Transverse colon (tissue), 4 donors: ENCODE results near the gene NAMPT. TPM values are rescaled to one million over a fixed set of nuclear protein-coding genes. Genes with fewer than 3 reads are reported as not detected.

Source experiments
- DNase-seq: peaks from one replicate; pipeline ENCODE4 v3.0.0-alpha.2; 2019
- H3K27ac ChIP-seq, 4 donors: fragments of 200-600 bp; sonication (generic); 2 replicates each; pipeline ENCODE4 v1.5.1; 2016 to 2018; ENCODE audit warnings: inconsistent platforms in 4 of 4
- H3K27me3 ChIP-seq: fragments of 200-600 bp; sonication (generic); 2 replicates; pipeline ENCODE4 v1.5.1; 2017; ENCODE audit warnings: inconsistent platforms
- H3K36me3 ChIP-seq, 4 donors: fragments of 200-600 bp; sonication (generic); 2 replicates each; pipeline ENCODE4 v1.5.1; 2017 to 2019; ENCODE audit warnings: inconsistent platforms in 4 of 4
- H3K4me1 ChIP-seq, 4 donors: fragments of 200-600 bp; sonication (generic); 2 replicates each; pipeline ENCODE4 v1.5.1; 2017 to 2020; ENCODE audit warnings: inconsistent platforms in 4 of 4
- H3K4me3 ChIP-seq, 4 donors: fragments of 200-600 bp; sonication (generic); 1 replicate in 1 of 4; 2 replicates in 3 of 4; pipeline versions ENCODE4 v1.5.1 to v1.6.1; 2017 to 2019; ENCODE audit warnings: inconsistent platforms in 4 of 4
- H3K9me3 ChIP-seq, 2 donors: fragments of 200-600 bp; sonication (generic); 2 replicates each; pipeline ENCODE4 v1.5.1; 2017 to 2019; ENCODE audit warnings: inconsistent platforms in 2 of 2
- EP300 ChIP-seq: sonication (generic); formaldehyde crosslinking; IDR thresholded peaks from one replicate; pipeline ENCODE4 v1.6.1; 2017; ENCODE audit warnings: antibody characterized with exemption, low read depth
- POLR2A ChIP-seq: fragments of 450-650 bp; IDR thresholded peaks from one replicate; pipeline ENCODE4 v1.6.1; 2016; ENCODE audit warnings: antibody characterized with exemption, mild to moderate bottlenecking, moderate library complexity
- POLR2AphosphoS5 ChIP-seq, 3 donors: sonication (generic); formaldehyde crosslinking; IDR thresholded peaks; one replicate each; pipeline ENCODE4 v1.6.1; 2016; ENCODE audit warnings: antibody characterized with exemption in 3 of 3
- WGBS, 2 donors: methylation state at CpG; one replicate each; pipeline ENCODE4 v1.1.5; 2018; ENCODE audit warnings: low coverage in 1 of 2; 5-methylcytosine and 5-hydroxymethylcytosine counted together
- in situ Hi-C, 4 donors: fragments of 200-750 bp; cut with MboI; loops; one replicate each; pipeline versions ENCODE4 v1.15.0 to v1.15.1; 2017; ENCODE audit warnings: low sequenced_read_pairs in 3 of 4, low pct_ligation_motif_present in 1 of 4, low pct_unique_long_range_greater_than_20kb in 1 of 4
- intact Hi-C: fragments of 100-400 bp; cut with DNase I; formaldehyde crosslinking; loops from one replicate; pipeline ENCODE4 v1.15.1; 2023; ENCODE audit warnings: low total_unique reads
- total RNA-seq, 4 donors: library from RNA; depleted of rRNA; stranded (reverse); fragments of >200 nt; gene quantifications; one replicate each; pipeline ENCODE4 v1.1.0, GENCODE V29; 2016
- TF ChIP-seq, protein P1 (sequence below), 5 experiments: fragments of 200-600 bp in 3 of 5; fragments of 450-650 bp in 2 of 5; sonication (generic) in 3 of 5; IDR thresholded peaks; 1 replicate in 2 of 5; 2 replicates in 3 of 5; pipeline ENCODE4 v1.5.1; 2016 to 2017; ENCODE audit warnings: antibody characterized with exemption in 5 of 5, inconsistent platforms in 3 of 5, mild to moderate bottlenecking in 2 of 5, moderate library complexity in 1 of 5

NAMPT gene
- total RNA-seq, 4 donors from 2014 or later: 31.4 to 132 (median 105) TPM

DNA sequence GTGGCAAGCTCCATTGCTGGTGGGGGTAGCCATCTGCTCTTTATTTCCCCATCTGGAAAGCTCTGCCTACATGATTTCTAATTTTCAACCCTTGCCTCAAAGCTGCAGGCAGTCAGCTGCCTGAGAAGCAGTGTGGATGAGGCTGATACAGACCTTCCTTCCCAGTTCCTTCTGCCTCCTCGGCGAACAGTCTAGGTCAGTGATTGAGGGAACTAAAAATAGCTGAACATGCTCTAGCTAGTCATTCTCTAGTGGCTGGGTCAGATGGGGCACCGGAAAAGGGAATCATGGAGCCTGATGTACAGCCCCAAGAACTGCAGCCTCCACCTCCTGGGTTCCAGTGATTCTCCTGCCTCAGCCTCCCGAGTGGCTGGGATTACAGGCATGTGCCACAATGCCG, 48.7 kb downstream of the NAMPT start:
- Histone ChIP-seq H3K27me3 (no peaks in the 10 kb centered on the region), H3K36me3 (no peaks in the 10 kb centered on the region), H3K9me3 (no peaks in the 10 kb centered on the region), H3K27ac (no peak overlapping the region), H3K4me3 (no peak overlapping the region), H3K4me1 (peaks cover 0 to 6% (median 0%) of the 10 kb centered on the region in 4 donors)
- no peak for TF ChIP-seq EP300
- no peak for TF ChIP-seq POLR2AphosphoS5 (IDR thresholded peaks at IDR 0.05)
- TF ChIP-seq, protein P1, sequence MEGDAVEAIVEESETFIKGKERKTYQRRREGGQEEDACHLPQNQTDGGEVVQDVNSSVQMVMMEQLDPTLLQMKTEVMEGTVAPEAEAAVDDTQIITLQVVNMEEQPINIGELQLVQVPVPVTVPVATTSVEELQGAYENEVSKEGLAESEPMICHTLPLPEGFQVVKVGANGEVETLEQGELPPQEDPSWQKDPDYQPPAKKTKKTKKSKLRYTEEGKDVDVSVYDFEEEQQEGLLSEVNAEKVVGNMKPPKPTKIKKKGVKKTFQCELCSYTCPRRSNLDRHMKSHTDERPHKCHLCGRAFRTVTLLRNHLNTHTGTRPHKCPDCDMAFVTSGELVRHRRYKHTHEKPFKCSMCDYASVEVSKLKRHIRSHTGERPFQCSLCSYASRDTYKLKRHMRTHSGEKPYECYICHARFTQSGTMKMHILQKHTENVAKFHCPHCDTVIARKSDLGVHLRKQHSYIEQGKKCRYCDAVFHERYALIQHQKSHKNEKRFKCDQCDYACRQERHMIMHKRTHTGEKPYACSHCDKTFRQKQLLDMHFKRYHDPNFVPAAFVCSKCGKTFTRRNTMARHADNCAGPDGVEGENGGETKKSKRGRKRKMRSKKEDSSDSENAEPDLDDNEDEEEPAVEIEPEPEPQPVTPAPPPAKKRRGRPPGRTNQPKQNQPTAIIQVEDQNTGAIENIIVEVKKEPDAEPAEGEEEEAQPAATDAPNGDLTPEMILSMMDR (IDR thresholded peaks at IDR 0.05): no peak
- TF ChIP-seq POLR2A: no peak
- no peak for DNase-seq
- WGBS, 2 donors: 72% methylated on average over 4 of the region's 5 CpGs; no CpG with 5 or more reads in 1 of the 2 donors
- in situ Hi-C loops (no loop called here), intact Hi-C loops (no loop called here)

DNA sequence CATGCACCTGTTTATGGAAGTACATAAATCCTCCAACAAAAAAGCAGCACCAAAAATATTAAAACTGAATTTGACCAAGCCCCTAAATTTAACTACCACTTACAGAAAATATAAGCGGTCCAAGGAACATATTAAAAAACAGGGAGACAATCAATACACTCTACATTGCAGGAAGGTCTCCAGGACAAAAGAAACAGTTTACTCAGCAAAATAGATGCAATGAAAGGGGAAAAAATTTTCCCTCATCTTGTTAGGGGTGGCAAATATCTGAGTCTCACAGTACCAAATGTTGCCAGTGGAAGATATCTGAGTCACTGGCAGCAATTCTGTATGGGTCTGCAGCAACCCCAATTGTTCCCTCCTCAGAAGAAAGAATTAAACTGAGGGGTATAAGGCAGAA, 50.4 kb downstream of the NAMPT start:
- intact Hi-C loops (no loop called here), in situ Hi-C loops (no loop called here)
- no peak overlapping the region for H3K27ac ChIP-seq
- no peak for TF ChIP-seq EP300
- no peak for TF ChIP-seq POLR2A
- TF ChIP-seq POLR2AphosphoS5 (IDR thresholded peaks at IDR 0.05): no peak
- TF ChIP-seq, protein P1 (IDR thresholded peaks at IDR 0.05): no peak
- H3K36me3 ChIP-seq: no peaks in the 10 kb centered on the region
- WGBS, 2 donors: 85% methylated on average over 1 of the region's 1 CpG
- H3K9me3 ChIP-seq: no peaks in the 10 kb centered on the region
- H3K27me3 ChIP-seq: no peaks in the 10 kb centered on the region
- H3K4me3 ChIP-seq: no peak overlapping the region
- no peak for DNase-seq
- H3K4me1 ChIP-seq: peaks cover 0 to 6% (median 0%) of the 10 kb centered on the region in 4 donors

DNA sequence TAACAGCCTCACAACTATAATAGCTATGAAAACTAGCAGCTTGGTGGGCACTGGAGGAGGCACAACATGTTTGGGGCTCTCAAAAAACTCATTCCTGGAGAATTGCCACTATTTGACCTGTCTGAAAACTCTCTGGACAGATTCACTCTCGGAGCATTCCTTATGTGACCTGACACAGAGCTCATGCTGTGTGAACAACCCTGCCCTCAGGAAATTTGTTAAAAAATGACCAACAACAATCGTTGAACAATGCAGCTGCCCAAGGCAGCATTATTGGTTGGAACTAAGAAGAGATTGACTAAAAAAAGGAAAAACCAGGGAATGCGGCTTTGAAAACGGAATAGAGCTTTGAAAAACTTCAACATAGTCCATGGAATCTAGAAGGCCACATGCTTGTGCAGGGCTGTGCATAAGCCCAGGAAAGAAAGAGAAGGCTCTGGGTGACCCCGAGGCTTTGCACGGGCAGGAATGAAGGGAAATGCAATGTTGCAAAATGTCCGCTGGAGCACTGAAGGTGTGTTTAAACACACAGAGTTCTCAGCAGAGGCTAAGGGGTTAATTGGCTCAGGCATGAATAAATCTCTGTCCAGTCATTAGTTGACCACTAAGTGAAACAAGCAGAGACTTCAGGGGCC, 52.8 kb downstream of the NAMPT start:
- no peak for TF ChIP-seq POLR2A
- no peak for TF ChIP-seq EP300
- TF ChIP-seq POLR2AphosphoS5 (IDR thresholded peaks at IDR 0.05): no peak
- TF ChIP-seq, protein P1 (IDR thresholded peaks at IDR 0.05): no peak
- H3K36me3 ChIP-seq: no peaks in the 10 kb centered on the region
- DNase-seq: no peak
- no peak overlapping the region for H3K4me3 ChIP-seq
- WGBS, 2 donors: 84 to 90% methylated on average over 5 to 7 of the region's 7 CpGs
- H3K27me3 ChIP-seq: no peaks in the 10 kb centered on the region
- in situ Hi-C loops (no loop called here), intact Hi-C loops (no loop called here)
- peaks cover 0 to 6% (median 0%) of the 10 kb centered on the region in 4 donors for H3K4me1 ChIP-seq
- no peaks in the 10 kb centered on the region for H3K9me3 ChIP-seq
- H3K27ac ChIP-seq: no peak overlapping the region

GRCh38 chr7:106225856-106226255, 58.9 kb downstream of the NAMPT start:
- H3K27ac ChIP-seq: no peak overlapping the region
- TF ChIP-seq EP300: no peak
- TF ChIP-seq, protein P1 (IDR thresholded peaks at IDR 0.05): no peak
- no peak for TF ChIP-seq POLR2AphosphoS5 (IDR thresholded peaks at IDR 0.05)
- no peak for TF ChIP-seq POLR2A
- DNase-seq: no peak
- H3K36me3 ChIP-seq: no peaks in the 10 kb centered on the region
- H3K4me3 ChIP-seq: no peak overlapping the region
- no peaks in the 10 kb centered on the region for H3K9me3 ChIP-seq
- in situ Hi-C loops: no loop called here
- no peaks in the 10 kb centered on the region for H3K27me3 ChIP-seq
- peaks cover 0 to 5% (median 0%) of the 10 kb centered on the region in 4 donors for H3K4me1 ChIP-seq
- intact Hi-C loops: no loop called here
